HG03097 (cell line): ENCODE data around the gene GALNS.
"Not testable (repeated sequence)": the region's sequence is repeated elsewhere in the genome, so short reads cannot be mapped to it uniquely, and the experiment has no call there.

Source experiments
- ATAC-seq: cut with Tn5 transposase; IDR thresholded peaks from one replicate; pipeline ENCODE4 v1.9.1; 2021; ENCODE audit not compliant: unreplicated experiment, low FRiP score

The GALNS gene

GRCh38 chr16:88889702-88890352 lies 33.1 kb upstream of the GALNS start:
- not testable (repeated sequence) for ATAC-seq

DNA sequence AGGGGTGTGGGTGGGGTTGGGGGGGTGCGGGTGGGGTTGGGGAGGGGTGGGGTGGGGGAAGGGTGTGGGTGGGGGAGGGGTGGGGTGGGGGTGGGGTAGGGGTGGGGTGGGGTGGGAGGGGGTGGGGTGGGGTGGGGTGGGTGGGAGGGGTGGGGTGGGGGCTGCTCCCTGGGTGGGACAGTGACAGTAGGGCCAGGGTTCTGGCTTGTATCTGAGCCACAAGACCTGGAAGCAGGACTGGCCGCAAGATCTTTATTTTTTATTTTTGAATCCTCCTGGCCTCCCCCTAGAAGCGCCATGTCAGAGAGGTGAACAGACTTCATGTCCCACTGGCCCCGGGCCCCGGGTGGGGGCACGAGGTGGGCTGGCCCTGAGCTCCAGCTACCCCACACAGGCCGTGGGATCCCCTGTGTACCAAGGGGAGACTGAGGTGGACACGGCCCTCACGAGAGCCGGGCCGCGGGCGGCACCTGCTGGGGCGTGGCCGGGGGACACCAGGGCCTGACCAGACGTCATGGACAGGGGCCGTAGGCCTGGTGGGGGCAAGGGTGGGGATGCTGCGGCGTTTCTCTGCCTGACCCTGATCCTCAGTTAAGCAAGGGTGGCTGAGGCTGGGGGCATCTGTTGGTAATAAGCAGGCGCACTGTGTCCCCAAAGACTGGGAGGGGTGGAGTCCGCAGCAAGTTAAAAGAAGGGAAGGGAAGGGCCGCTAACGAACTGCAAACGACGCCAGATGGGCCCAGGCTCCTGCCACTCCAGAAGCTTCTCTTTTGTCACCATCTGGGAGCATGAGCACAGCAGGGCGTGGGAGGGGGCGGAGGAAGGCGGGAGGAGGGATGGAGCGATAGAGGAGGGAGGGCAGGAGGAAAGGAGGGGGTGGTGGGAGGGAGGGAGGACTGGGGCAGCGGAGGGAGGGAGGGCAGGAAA lies 32.0 kb upstream of the GALNS start:
- no peak for ATAC-seq

DNA sequence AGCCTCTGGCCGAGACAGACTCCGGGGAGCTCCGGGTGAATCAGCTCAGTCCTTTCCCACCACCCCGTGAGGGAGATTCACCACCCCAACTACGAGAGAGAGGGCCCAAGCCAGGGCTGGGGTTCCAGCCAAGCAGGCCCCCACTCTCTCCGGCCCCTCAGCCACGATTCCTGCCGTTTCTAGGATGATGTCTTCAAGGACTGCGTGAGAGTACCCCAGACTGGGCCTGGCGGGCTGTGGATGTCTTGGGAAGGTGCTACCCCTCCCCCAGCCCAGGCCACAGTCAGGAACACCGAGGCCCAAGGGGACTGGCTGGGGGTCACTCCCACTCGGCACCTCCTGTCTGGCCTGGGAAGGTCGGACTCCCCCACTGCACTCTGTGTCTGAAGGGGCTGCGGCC lies 31.3 kb upstream of the GALNS start:
- ATAC-seq = no peak

GRCh38 chr16:88886845-88887521 lies 30.2 kb upstream of the GALNS start:
- no peak for ATAC-seq

- ATAC-seq = no peak
Observed at GRCh38 chr16:88886420-88886844, 29.7 kb upstream of the GALNS start.

DNA sequence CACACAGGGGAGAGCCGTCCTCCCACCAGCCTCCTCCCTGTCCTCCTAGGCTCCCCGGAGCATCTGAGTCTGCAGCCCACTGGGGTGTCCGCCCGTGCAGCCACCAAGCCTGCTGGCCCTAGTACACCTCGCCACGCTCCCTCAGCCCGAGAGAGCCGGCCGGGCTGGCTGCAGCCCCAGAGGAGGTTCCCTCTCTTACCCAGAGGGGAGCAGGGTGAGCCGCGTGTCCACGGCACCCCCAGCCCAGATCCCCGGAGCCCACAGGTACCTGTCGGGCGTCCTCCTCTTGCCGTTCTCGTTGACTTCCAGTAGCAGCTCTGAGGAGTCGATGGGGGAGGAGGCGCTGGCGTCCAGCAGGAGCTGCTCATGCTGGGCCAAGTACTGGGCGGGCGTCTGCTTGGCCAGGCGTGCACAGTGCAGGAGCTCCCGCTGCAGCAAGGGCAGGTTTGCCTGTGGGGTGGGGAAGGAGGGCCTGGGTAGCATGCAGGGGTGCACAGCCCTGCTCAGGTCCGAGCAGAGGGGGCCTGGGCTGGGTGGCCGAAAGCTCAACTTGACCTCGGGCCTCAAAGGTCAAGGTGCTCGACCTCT lies 29.0 kb upstream of the GALNS start:
- ATAC-seq = no peak

DNA sequence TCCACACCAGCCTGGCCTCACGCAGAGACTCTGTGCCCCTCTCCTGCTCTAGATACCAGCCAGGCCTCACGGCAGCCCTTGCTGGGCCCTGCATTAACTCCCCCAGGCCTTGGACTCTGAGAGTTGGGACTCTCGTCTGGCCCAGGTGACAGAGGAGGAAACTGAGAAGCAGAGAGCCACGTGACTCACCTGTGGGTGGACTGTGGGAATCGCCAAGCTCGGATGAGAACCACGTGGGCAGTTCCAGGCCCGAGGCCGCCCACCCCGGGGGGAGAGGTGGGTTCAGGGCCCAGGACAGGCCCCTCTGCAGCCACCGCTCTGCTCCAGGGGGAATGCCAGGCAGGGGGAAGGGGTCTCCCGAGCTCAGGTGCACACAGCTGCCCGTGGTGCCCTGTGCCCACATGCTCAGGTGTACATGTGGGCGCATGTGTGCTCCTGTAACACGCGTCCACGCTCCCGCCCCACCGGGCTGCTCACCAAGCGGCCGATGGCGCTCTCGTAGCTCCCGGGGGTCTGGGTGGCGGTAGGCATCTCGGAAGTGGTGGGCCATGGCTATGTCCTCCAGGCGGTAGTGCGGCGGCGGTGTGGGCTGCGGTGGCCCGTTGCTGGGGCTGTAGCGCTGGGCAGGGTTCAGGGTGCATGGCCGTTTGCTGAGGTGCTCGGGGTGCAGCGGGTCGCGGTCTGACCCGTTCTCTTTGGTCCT lies 28.0 kb upstream of the GALNS start:
- no peak for ATAC-seq

DNA sequence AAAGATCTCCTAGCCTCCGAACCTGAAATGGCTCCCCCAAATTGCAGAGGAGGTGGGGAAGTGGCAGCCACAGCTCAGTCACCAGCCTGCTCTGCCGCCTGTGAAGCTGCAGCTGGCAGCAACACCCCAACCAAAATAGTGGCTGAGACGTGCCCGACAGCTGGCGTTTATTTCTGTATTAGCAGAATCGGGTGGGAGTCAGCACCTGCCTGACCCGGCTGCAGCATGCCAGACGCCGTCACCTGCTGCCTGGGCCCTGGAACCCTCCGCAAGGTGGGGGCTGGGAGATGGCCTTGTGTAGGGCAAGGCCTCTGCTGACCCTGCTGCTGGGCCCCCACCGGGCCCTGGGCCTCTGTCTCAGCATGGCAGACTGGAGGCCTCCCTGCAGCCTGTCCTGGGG lies 27.2 kb upstream of the GALNS start:
- ATAC-seq = no peak

DNA sequence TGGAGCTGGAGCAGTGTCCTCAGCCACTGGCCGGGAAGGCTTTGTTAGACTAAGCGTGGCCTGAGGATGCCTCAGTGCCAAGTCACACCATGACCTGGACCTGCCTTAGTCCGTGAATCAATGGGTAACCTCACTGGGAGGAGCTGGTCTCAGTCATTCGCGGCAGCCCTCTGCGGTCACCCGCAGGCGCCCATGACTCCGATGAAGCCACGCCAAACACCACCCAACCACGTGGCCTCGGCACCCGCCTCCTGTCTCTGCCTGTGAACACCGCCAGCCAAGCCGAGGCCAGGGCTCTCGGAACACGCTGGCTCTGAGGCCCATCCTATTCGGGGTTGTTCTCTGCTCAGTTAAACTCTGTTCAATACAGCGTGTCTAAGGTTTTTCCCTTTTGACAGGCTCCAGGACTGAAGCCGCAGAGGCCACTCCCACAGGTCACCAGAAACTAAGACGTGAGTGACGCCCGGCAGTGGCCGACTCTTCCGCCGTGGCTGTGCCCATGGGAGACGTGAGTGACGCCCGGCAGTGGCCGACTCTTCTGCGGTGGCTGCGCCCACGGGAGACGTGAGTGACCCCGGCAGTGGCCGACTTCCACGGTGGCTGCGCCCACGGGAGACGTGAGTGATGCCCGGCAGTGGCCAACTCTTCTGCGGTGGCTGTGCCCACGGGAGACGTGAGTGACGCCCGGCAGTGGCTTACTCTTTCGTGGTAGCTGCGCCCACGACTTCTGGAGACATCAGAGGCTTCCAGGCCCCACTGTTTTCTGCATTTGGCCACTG lies 26.6 kb upstream of the GALNS start:
- no peak for ATAC-seq

- ATAC-seq = no peak
Observed at GRCh38 chr16:88882358-88883030, 25.7 kb upstream of the GALNS start.

DNA sequence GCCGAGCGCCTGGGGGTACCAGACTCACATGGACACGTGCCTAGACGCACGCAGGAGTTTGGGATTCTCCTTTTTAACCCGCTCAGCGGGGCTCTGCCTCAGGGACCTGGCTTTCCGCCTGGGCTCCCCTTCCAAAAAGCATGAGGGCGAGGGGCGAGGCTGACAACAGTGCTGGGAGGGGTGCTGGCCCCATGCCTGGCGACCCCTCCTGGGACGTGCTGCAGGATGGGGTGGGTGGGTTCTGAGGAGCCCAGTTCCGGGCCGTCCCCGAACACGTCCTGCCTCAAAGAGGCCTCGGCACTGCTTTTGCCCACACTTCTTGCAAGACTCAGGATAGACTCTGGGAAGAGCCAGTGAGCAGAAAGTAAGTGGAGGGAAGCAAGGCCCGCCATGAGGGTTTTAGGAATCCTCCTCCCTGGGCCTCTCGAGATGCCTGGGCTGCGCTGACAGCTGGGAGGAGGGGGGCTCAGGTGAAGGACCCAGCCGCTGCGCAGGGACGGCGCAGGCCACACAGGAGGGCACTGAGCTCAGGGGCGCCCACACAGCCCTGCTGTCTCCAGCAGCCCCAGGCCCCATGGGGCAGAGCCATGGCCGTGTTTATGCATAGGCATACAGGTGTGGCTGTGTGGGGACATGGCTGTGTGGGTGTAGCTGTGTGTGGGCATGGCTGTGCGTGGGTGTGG lies 25.1 kb upstream of the GALNS start:
- ATAC-seq = no peak

DNA sequence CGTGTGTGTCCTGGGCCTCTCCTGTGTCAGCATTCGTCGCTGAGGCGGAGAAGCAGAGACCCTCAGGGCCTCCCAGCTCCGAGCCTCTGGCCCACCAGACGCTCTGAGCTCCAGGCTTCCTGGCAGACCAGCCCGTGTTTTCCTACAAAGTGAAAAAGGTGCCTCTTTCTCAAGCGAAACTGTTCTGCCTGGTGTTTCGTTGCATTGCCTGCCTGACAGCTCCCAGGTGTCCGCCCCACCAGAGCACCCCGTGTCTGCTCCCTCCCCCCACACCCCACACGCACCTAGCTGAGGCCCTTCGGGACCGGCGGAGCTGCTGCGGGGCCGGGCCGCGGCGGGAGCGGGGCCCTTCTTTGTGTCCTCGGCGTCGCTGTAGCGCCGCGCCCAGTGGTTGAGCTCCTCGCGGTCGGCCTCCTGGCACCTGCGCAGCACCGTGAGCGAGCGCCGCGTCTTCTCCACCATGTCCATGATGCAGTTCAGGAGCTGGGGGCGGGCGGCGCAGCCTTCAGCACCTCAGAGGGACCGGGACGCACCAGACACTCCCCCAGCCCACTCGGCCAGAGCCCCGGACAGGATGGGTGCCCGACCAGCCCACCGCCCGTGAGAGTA lies 24.4 kb upstream of the GALNS start:
- ATAC-seq = no peak

DNA sequence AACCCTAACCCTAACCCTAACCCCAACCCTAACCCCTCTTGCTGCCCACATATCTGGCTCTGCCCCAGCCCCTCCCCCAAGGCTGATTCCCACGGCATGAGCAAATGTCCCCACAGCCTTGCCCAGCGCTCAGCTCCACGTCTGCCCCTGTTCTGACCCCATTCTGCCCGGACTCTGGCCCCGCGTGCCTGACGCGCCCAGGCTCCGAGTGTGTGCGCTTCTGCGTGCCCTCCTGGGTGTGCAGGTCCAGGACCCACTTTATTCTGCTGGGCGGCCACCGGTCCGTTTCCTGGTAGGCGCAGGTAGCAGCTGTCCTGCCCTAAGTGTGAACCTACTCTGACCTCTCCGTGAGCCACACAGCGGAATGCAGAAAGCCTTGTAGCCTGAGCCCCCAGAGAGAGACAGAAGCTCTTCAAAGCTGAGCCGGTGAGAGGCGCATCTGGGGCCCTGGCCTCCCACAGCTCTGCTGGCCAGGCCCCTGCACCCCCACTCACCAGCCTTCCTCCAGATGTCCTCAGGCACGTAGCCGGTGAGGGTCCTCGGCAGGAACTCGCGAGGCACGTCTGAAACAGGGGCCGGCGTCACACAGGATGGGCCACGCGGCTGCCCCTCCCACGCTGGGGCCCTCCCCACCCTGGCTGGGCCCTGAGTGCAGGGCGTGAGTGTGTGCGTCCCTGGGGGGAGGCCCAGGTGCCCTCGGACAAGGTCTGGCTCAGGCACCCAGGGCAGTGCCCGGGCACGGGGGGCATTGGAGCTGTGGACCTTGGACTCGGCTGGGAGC lies 23.7 kb upstream of the GALNS start:
- no peak for ATAC-seq

- ATAC-seq = no peak
Observed at GRCh38 chr16:88879788-88880055, 23.0 kb upstream of the GALNS start.

DNA sequence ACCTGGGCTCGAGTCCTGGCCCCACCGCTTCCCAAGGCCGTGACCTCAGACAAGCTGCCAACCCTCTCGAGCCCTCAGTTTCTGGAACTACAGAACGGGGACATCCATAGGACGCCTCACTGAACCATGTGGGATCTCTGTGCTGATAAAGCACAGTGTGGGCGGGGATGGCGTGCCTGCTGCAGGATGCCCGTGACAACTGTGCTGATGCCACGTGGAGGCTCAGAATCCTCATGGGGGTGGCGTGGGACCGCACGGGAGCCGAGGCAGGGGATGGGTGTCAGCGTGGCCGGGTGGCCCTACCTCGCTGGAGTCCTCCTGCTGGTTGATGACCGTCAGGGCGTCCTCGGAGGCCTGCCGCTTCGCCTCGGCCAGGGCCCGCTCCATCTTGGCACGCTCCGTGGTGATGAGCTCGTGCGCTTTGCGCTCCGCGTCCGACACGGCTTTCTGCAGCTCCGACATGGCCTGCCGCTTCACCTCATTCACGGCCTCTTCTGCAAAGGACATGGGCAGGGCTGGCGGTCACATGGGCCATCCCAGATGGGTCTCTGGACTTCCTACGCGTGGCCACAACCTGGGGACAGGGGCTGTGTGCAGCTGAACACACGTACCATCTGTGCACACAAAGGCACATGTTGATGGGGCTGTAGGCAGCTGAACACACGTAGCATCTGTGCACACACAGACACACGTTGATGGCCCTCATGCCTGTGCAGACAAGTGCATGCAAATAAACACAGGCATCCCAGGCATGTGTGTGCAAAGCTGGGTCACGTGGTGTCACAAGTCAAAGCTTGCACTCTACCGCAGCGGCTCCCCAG lies 22.4 kb upstream of the GALNS start:
- ATAC-seq = no peak

DNA sequence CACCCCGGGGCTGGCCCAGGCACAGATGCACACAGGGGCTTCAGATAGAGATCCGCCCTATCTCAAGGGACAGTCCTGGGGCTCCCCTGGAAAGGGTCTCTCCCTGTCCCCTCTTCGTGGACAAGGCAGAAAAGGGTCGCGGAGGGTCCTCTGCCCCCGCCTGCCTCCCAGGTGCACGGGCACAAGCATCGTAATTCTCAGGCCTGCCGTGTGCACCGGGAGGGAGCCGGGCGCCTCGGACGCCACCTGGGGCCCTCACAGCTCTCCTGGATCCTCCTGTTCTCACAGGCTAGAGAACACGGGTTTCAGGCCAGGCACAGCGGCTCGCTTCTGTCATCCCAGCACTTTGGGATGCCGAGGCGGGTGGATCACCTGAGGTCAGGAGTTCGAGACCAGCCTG lies 21.6 kb upstream of the GALNS start:
- no peak for ATAC-seq
